HCEC 1CT (cell line): ENCODE data around the gene XYLB.

ENCODE experiments used
- DNase-seq: peaks from one replicate; pipeline ENCODE4 v3.0.0-alpha.2; 2017

XYLB gene

GRCh38 chr3:38457111-38458003, 110.8 kb downstream of the XYLB start:
- no peak for DNase-seq

GRCh38 chr3:38458796-38459498, 112.4 kb downstream of the XYLB start:
- DNase-seq = no peak

DNA sequence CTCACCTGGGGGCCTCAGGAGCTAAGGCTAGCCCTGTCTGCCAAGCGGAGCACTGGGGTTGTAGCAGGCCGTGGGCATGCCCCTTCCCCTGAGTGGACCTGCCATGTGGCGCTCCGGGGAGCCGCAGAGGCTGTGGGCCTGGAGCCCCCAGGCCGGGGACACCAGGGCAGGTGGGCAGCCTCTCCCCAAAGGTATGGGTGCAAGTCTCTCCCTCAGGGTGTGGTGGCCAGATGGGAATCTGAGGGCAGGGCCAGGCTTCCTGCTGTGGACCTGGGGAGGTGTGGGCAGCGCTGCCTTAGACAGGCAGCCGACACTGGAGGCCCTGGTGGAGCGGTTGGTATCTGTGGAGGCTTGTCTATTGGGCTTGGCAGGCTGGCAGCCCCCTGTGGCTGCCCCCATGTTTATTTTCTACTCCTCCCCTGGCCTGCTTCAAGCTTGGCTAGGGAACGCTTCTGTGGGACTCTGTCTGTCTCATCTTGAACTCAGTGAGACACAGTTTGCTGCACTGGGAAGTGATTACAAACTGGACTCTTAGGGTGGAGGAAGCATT, 113.0 kb downstream of the XYLB start:
- no peak for DNase-seq

- DNase-seq = no peak
Measured at GRCh38 chr3:38460377-38461270, 114.0 kb downstream of the XYLB start.
